Neural progenitor cell (in vitro differentiated cells): ENCODE data around the gene NOVA2.

Source experiments
- CTCF ChIP-seq: fragments of 200-600 bp; sonication (generic); IDR thresholded peaks from 2 replicates; pipeline ENCODE4 v1.5.1; 2017; ENCODE audit warnings: antibody characterized with exemption, mild to moderate bottlenecking
- EZH2 ChIP-seq: fragments of 200-600 bp; sonication (generic); IDR thresholded peaks from 2 replicates; pipeline ENCODE4 v1.6.1; 2017; ENCODE audit warnings: antibody characterized with exemption, mild to moderate bottlenecking, moderate library complexity
- EZH2phosphoT487 ChIP-seq: fragments of 200-600 bp; sonication (generic); IDR thresholded peaks from 2 replicates; pipeline ENCODE4 v1.6.1; 2017; ENCODE audit warnings: antibody characterized with exemption

GRCh38 chr19:45995715-45996385, 22.2 kb upstream of the NOVA2 start:
- no peak for TF ChIP-seq CTCF
- no peak for TF ChIP-seq EZH2
- TF ChIP-seq EZH2phosphoT487 = no peak
